Measurements from ENCODE around the gene FILIP1L. TPM values are rescaled to one million over a fixed set of nuclear protein-coding genes. Genes with fewer than 3 reads are reported as not detected.

Gene FILIP1L
- total RNA-seq, 4 donors from 2014 or later = 31.3 to 64.0 (median 46.5) TPM

DNA sequence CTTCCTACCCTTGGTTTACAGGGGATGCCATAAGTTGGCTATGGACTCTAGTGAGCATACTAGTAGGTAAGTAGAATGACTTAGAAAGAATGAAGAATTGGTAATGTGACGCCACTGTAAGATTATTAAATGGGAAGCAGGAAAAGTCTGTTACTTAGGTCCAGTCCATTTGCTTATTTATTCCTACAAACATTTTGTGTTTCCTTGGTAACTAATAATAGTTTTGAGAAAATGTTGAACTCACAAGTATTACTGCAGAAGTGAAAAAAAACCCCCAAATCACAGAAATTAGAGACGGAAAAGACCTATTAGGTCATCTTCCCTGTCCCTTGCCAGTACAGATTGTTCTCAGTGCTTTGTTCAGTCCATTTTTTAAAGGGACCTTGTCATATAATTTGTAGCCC is 233.2 kb downstream of the FILIP1L start:
- TF ChIP-seq, protein P1, sequence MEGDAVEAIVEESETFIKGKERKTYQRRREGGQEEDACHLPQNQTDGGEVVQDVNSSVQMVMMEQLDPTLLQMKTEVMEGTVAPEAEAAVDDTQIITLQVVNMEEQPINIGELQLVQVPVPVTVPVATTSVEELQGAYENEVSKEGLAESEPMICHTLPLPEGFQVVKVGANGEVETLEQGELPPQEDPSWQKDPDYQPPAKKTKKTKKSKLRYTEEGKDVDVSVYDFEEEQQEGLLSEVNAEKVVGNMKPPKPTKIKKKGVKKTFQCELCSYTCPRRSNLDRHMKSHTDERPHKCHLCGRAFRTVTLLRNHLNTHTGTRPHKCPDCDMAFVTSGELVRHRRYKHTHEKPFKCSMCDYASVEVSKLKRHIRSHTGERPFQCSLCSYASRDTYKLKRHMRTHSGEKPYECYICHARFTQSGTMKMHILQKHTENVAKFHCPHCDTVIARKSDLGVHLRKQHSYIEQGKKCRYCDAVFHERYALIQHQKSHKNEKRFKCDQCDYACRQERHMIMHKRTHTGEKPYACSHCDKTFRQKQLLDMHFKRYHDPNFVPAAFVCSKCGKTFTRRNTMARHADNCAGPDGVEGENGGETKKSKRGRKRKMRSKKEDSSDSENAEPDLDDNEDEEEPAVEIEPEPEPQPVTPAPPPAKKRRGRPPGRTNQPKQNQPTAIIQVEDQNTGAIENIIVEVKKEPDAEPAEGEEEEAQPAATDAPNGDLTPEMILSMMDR (IDR thresholded peaks at IDR 0.05) = no peak
- ATAC-seq (ENCODE audit: low FRiP score) (no peak), DNase-seq (ENCODE audit: low spot score) (no peak)

DNA sequence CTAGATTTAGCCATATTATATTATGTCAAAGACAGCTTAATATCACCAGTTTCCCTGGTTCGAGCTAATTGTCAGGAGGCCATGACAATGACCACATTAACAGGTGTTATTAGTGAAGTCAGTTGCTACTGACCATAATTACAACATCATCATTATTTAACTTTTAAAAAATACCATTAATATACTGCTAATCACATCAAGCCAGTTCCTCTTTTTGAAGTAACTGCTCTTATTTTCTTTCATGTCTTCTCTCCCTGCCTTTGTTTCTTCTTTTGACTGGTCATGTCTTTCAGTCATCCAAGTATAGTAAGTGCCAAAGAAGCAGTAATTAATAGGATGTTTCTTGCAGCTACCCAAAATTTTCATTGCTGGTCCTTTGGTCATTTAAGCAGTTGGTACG is 235.0 kb downstream of the FILIP1L start:
- DNase-seq (ENCODE audit: low spot score) = no peak
- TF ChIP-seq, protein P1 (IDR thresholded peaks at IDR 0.05) = no peak
- ATAC-seq (ENCODE audit: low FRiP score) = no peak

DNA sequence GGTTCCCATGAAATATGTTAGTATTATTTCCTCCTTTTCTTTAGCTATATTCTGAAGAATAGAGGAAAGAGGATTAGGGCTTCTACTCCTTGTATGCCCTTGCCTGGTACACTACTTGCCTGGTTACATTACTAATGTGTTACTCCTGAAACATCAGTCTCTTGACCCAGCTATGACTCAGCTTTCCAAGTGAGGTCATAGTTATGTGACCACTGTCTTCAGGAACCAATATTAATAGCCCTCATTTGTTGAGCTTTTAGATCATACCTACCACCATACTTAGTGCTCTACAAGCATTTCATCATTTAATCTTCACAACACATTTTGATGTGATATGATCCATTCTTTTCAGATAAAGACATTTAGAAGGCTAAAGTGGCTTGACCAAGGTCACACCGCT is 236.3 kb downstream of the FILIP1L start:
- ATAC-seq (ENCODE audit: low FRiP score) (peak; percentile 49), DNase-seq (ENCODE audit: low spot score) (no peak)
- TF ChIP-seq, protein P1 (IDR thresholded peaks at IDR 0.05) = no peak

DNA sequence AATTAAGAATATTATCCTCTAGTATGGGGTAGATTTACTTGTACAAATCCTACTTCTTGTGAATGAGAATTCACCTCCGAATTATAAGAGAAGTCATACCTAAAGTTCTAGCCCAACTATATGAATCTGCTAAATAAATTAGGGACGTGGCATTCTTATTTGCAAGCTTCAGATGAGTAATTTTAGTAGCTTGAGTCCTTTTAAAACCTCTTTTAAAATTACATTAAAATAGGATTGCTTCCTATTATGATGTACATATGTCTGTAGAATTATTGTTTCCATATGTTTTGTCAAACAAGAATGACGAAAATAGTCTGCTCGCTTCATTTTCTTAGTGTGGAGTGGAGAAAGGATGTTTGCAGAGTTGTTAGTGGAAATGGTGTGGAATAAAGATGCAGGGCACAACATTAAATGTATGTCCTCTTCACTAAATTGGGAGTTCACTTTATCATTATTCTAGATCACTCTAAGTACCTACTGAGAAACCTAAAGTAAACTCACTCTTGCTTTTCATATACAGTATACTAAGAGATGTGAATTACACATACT is 237.2 kb downstream of the FILIP1L start:
- no peak for DNase-seq (ENCODE audit: low spot score)
- TF ChIP-seq, protein P1 (IDR thresholded peaks at IDR 0.05) = no peak
- ATAC-seq (ENCODE audit: low FRiP score) = no peak

DNA sequence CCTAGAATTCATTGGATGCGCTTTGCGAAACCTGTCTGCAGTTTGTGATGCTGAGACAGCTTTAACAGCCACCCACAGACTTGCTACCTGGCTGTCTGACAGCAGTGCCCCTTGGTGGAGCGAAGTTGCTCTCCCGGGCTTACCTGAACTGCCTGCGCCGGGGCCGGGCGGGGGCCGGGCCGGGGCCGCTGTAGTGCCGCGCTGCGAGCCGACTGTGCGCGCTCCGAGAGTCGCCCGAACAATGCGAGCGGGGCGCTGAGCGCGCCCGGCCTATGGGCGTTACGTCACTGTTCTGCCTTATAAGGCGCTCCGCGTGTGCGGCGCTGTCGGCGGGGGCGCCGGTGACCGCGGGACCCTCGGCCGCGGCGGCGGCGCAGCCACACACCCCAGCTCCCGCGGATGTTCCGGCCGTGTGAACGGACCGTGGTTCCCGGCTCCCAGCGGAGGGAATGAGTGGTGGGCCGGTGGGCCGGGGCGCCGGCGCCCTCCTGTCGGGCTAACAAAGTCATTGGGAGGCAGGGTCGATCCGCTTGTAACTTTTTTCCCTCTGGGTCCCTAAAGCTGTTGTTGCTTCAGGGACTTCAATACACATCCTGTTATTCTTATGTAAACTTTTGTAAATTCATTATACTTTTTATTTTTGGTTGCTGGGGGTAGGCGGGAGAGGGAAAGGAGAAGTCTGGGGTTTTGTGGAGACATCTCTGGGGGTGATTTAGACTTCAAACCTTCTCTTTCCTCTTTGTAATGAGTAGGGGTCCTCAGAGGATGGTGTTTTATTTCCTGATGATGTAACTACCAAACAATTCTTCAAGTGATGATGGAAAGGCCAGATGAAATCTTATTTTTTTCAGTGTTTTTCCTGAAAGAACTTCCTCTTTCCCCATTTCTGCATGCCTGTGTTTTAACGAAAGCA is 238.1 kb downstream of the FILIP1L start:
- DNase-seq (ENCODE audit: low spot score) (peak; percentile 39), ATAC-seq (ENCODE audit: low FRiP score) (peak; percentile 93)
- TF ChIP-seq, protein P1 (IDR thresholded peaks at IDR 0.05) = no peak

DNA sequence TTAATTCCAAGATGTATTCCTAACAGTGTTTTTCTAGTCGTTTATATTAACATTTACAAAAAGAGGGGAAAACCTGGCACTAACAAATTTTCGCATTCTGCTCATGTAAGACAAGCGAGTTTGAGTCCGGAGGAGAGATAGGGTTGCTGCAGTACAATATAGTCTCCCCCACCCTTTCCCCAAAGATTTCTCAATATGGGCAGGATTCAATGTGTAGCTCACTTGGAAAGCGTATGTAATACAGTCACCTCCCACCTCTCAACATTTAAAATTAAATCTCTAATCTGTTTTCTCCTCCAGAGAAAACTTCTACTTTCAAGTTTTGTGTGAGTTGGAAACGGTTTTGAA is 238.7 kb downstream of the FILIP1L start:
- TF ChIP-seq, protein P1 (IDR thresholded peaks at IDR 0.05) = no peak
- ATAC-seq (ENCODE audit: low FRiP score) (peak; percentile 81), DNase-seq (ENCODE audit: low spot score) (no peak)

All from omental fat pad (tissue), 4 donors.